Body of pancreas (tissue), 4 donors: ENCODE measurements around the gene CHN2. TPM values are rescaled to one million over a fixed set of nuclear protein-coding genes. Genes with fewer than 3 reads are reported as not detected.

ENCODE experiments used
- ATAC-seq: fragments of 150-250 bp; one replicate; pipeline ENCODE4 v1.9.1; 2016
- DNase-seq, 4 donors: peaks; one replicate each; pipeline ENCODE4 v3.0.0-alpha.2; 2019
- H3K27ac ChIP-seq, 4 donors: fragments of 200-600 bp; sonication (generic); 1 replicate in 3 of 4; 2 replicates in 1 of 4; pipeline versions ENCODE4 v1.5.1 to v1.6.1; 2016 to 2019; ENCODE audit warnings: mild to moderate bottlenecking in 1 of 4, mixed read lengths in 1 of 4, moderate library complexity in 1 of 4
- H3K27me3 ChIP-seq, 2 donors: fragments of 200-600 bp; sonication (generic); one replicate each; pipeline ENCODE4 v1.6.0; 2016; ENCODE audit warnings: mild to moderate bottlenecking in 1 of 2
- H3K36me3 ChIP-seq, 2 donors: fragments of 200-600 bp; sonication (generic); replicated peaks in 1 of 2; 2 replicates each; pipeline ENCODE4 v1.5.1; 2016; ENCODE audit warnings: low read depth in 2 of 2; ENCODE audit not compliant: insufficient read depth in 1 of 2
- H3K4me1 ChIP-seq: fragments of 200-600 bp; sonication (generic); one replicate; pipeline ENCODE4 v1.6.0; 2016
- H3K4me3 ChIP-seq, 2 donors: fragments of 200-600 bp; sonication (generic); 1 replicate in 1 of 2; 2 replicates in 1 of 2; pipeline ENCODE4 v1.5.1; 2016 to 2019
- H3K9me3 ChIP-seq, 3 donors: fragments of 200-600 bp; sonication (generic); 1 replicate in 2 of 3; 2 replicates in 1 of 3; pipeline ENCODE4 v1.5.1; 2016
- CTCF ChIP-seq, 7 experiments: fragments of 450-650 bp in 4 of 7; fragments of 200-600 bp in 3 of 7; sonication (generic) in 3 of 7; IDR thresholded peaks; one replicate each; pipeline ENCODE4 v1.5.1; 2016 to 2019; ENCODE audit warnings: antibody characterized with exemption in 7 of 7
- POLR2A ChIP-seq, 3 donors: fragments of 450-650 bp; IDR thresholded peaks; one replicate each; pipeline ENCODE4 v1.6.1; 2016; ENCODE audit warnings: antibody characterized with exemption in 3 of 3, mild to moderate bottlenecking in 2 of 3
- WGBS, 2 donors: methylation state at CpG; one replicate each; pipeline ENCODE4 v1.1.5; 2017; 5-methylcytosine and 5-hydroxymethylcytosine counted together
- intact Hi-C: fragments of 100-400 bp; cut with DNase I; formaldehyde crosslinking; loops from one replicate; pipeline ENCODE4 v1.15.1; 2023
- total RNA-seq, 2 donors: library from RNA; depleted of rRNA; stranded (reverse); fragments of >200 nt; gene quantifications; one replicate each; pipeline ENCODE4 v1.1.0, GENCODE V29; 2016

The CHN2 gene
- total RNA-seq, 2 donors from 2014 or later: 55.7 to 58.6 TPM

- no peak for DNase-seq
Measured at GRCh38 chr7:29167721-29168120, 26.9 kb upstream of the CHN2 start.

GRCh38 chr7:29170781-29171180 is 23.8 kb upstream of the CHN2 start:
- TF ChIP-seq POLR2A (IDR thresholded peaks at IDR 0.05) (no peak), CTCF (IDR thresholded peaks at IDR 0.05) (no peak)
- Histone ChIP-seq H3K4me3 (no peak overlapping the region), H3K4me1 (no peaks in the 10 kb centered on the region), H3K27me3 (no peaks in the 10 kb centered on the region), H3K36me3 (no peaks in the 10 kb centered on the region), H3K9me3 (no peaks in the 10 kb centered on the region), H3K27ac (no peak overlapping the region)
- DNase-seq: no peak
- ATAC-seq: no peak
- 79 to 88% methylated on average over 7 of the region's 7 CpGs for WGBS, 2 donors
- intact Hi-C loops: no loop called here

More at GRCh38 chr7:29167721-29168120, 26.9 kb upstream of the CHN2 start:
- intact Hi-C loops: no loop called here
- 64 to 78% methylated on average over 1 of the region's 1 CpG for WGBS, 2 donors
- ATAC-seq: no peak
- Histone ChIP-seq H3K4me3 (no peak overlapping the region), H3K27ac (no peak overlapping the region), H3K36me3 (no peaks in the 10 kb centered on the region), H3K27me3 (no peaks in the 10 kb centered on the region), H3K9me3 (no peaks in the 10 kb centered on the region), H3K4me1 (no peaks in the 10 kb centered on the region)
- TF ChIP-seq CTCF (IDR thresholded peaks at IDR 0.05): no peak
- TF ChIP-seq POLR2A (IDR thresholded peaks at IDR 0.05): no peak

- 84 to 95% methylated on average over 3 of the region's 3 CpGs for WGBS, 2 donors
Measured at GRCh38 chr7:29173458-29173857, 21.1 kb upstream of the CHN2 start.

GRCh38 chr7:29177963-29178600 is 16.5 kb upstream of the CHN2 start:
- no peaks in the 10 kb centered on the region for H3K27me3 ChIP-seq
- ATAC-seq (peak; percentile 18), DNase-seq (peak in 2 of 4 donors; percentile 27 to 76)
- WGBS, 2 donors: 65 to 73% methylated on average over 9 of the region's 9 CpGs
- H3K4me1 ChIP-seq: no peaks in the 10 kb centered on the region
- intact Hi-C loops: no loop called here
- H3K9me3 ChIP-seq: no peaks in the 10 kb centered on the region
- no peaks in the 10 kb centered on the region for H3K36me3 ChIP-seq
- TF ChIP-seq POLR2A (IDR thresholded peaks at IDR 0.05) (no peak), CTCF (IDR thresholded peaks at IDR 0.05) (no peak)
- H3K4me3 ChIP-seq: no peak overlapping the region
- peak overlapping the region in 1 of 4 donors; percentile 18 for H3K27ac ChIP-seq

More at GRCh38 chr7:29173458-29173857, 21.1 kb upstream of the CHN2 start:
- Histone ChIP-seq H3K27ac (no peak overlapping the region), H3K36me3 (no peaks in the 10 kb centered on the region), H3K4me3 (no peak overlapping the region), H3K27me3 (no peaks in the 10 kb centered on the region), H3K4me1 (no peaks in the 10 kb centered on the region), H3K9me3 (no peaks in the 10 kb centered on the region)
- DNase-seq (no peak), ATAC-seq (no peak)
- TF ChIP-seq POLR2A (IDR thresholded peaks at IDR 0.05): no peak
- no peak for TF ChIP-seq CTCF (IDR thresholded peaks at IDR 0.05)
- intact Hi-C loops: no loop called here

GRCh38 chr7:29179115-29179514 is 15.5 kb upstream of the CHN2 start:
- H3K27ac ChIP-seq: no peak overlapping the region
- no peaks in the 10 kb centered on the region for H3K36me3 ChIP-seq
- TF ChIP-seq CTCF (IDR thresholded peaks at IDR 0.05): no peak
- TF ChIP-seq POLR2A (IDR thresholded peaks at IDR 0.05): no peak
- no peak overlapping the region for H3K4me3 ChIP-seq
- H3K4me1 ChIP-seq: no peaks in the 10 kb centered on the region
- no peaks in the 10 kb centered on the region for H3K9me3 ChIP-seq
- no peaks in the 10 kb centered on the region for H3K27me3 ChIP-seq
- ATAC-seq (no peak), DNase-seq (no peak)
- WGBS, 2 donors: 53 to 83% methylated on average over 1 of the region's 1 CpG
- intact Hi-C loops: no loop called here
